Suprapubic skin (tissue), 4 donors: ENCODE measurements around the gene MYBPC1. TPM values are rescaled to one million over a fixed set of nuclear protein-coding genes. Genes with fewer than 3 reads are reported as not detected.
"Not testable (repeated sequence)": the region's sequence is repeated elsewhere in the genome, so short reads cannot be mapped to it uniquely, and the experiment has no call there.

Experiments used
- DNase-seq, 2 donors: peaks; one replicate each; pipeline ENCODE4 v3.0.0-alpha.2; 2019; ENCODE audit warnings: low spot score in 2 of 2
- H3K27ac ChIP-seq: fragments of 200-600 bp; sonication (generic); one replicate; pipeline ENCODE4 v1.5.1; 2019
- H3K27me3 ChIP-seq: fragments of 200-600 bp; sonication (generic); one replicate; pipeline ENCODE4 v1.5.1; 2019
- H3K36me3 ChIP-seq: fragments of 200-600 bp; sonication (generic); one replicate; pipeline ENCODE4 v1.5.1; 2019
- H3K4me1 ChIP-seq: fragments of 200-600 bp; sonication (generic); one replicate; pipeline ENCODE4 v1.5.1; 2019
- H3K4me3 ChIP-seq: fragments of 200-600 bp; sonication (generic); one replicate; pipeline ENCODE4 v1.5.1; 2019; ENCODE audit warnings: mild to moderate bottlenecking
- H3K9me3 ChIP-seq: fragments of 200-600 bp; sonication (generic); one replicate; pipeline ENCODE4 v1.5.1; 2019
- EP300 ChIP-seq: sonication (generic); formaldehyde crosslinking; IDR thresholded peaks from one replicate; pipeline ENCODE4 v1.6.1; 2017; ENCODE audit warnings: antibody characterized with exemption
- POLR2A ChIP-seq, 2 donors: fragments of 450-650 bp; IDR thresholded peaks; one replicate each; pipeline ENCODE4 v1.6.1; 2017; ENCODE audit warnings: antibody characterized with exemption in 2 of 2, mild to moderate bottlenecking in 2 of 2, moderate library complexity in 2 of 2
- POLR2AphosphoS5 ChIP-seq, 3 donors: sonication (generic); formaldehyde crosslinking; IDR thresholded peaks; one replicate each; pipeline ENCODE4 v1.6.1; 2017; ENCODE audit warnings: antibody characterized with exemption in 3 of 3
- whole genome bisulfite sequencing: methylation state at CpG from one replicate; pipeline ENCODE4 v1.1.5; 2018; 5-methylcytosine and 5-hydroxymethylcytosine counted together
- total RNA-seq, 4 donors: library from RNA; depleted of rRNA; stranded (reverse); fragments of >200 nt; gene quantifications; one replicate each; pipeline ENCODE4 v1.1.0, GENCODE V29; 2016
- TF ChIP-seq, protein P1 (sequence below), 2 donors: fragments of 200-600 bp in 1 of 2; fragments of 450-650 bp in 1 of 2; sonication (generic) in 1 of 2; IDR thresholded peaks; one replicate each; pipeline ENCODE4 v1.5.1; 2016 to 2019; ENCODE audit warnings: antibody characterized with exemption in 2 of 2, mild to moderate bottlenecking in 1 of 2, moderate library complexity in 1 of 2

Gene MYBPC1
- total RNA-seq, 4 donors from 2014 or later, result 2.1 to 11.9 (median 7.0) TPM

DNA sequence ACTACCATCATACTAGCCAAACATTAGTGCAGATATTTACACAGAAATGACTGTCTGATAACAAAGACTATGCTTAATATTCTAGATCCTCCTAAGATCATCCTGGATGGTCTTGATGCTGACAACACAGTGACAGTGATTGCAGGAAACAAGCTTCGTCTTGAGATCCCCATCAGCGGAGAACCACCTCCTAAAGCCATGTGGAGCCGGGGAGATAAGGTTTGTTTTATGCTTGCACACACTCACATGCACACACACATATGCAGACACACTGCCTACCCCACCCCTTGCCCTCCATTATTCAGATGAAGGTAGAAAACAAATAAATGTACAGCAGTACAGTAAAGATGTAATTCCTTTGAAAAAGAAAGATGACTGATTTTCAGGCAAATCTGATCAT lies 58.3 kb downstream of the MYBPC1 start:
- Histone ChIP-seq H3K27ac (no peak overlapping the region), H3K4me3 (no peak overlapping the region), H3K4me1 (no peaks in the 10 kb centered on the region), H3K36me3 (no peaks in the 10 kb centered on the region), H3K27me3 (no peaks in the 10 kb centered on the region), H3K9me3 (no peaks in the 10 kb centered on the region)
- no peak for TF ChIP-seq EP300
- TF ChIP-seq, protein P1, sequence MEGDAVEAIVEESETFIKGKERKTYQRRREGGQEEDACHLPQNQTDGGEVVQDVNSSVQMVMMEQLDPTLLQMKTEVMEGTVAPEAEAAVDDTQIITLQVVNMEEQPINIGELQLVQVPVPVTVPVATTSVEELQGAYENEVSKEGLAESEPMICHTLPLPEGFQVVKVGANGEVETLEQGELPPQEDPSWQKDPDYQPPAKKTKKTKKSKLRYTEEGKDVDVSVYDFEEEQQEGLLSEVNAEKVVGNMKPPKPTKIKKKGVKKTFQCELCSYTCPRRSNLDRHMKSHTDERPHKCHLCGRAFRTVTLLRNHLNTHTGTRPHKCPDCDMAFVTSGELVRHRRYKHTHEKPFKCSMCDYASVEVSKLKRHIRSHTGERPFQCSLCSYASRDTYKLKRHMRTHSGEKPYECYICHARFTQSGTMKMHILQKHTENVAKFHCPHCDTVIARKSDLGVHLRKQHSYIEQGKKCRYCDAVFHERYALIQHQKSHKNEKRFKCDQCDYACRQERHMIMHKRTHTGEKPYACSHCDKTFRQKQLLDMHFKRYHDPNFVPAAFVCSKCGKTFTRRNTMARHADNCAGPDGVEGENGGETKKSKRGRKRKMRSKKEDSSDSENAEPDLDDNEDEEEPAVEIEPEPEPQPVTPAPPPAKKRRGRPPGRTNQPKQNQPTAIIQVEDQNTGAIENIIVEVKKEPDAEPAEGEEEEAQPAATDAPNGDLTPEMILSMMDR (IDR thresholded peaks at IDR 0.05), result no peak
- no peak for TF ChIP-seq POLR2A (IDR thresholded peaks at IDR 0.05)
- TF ChIP-seq POLR2AphosphoS5 (IDR thresholded peaks at IDR 0.05), result no peak
- no peak for DNase-seq
- WGBS, result 68% methylated on average over 3 of the region's 3 CpGs

DNA sequence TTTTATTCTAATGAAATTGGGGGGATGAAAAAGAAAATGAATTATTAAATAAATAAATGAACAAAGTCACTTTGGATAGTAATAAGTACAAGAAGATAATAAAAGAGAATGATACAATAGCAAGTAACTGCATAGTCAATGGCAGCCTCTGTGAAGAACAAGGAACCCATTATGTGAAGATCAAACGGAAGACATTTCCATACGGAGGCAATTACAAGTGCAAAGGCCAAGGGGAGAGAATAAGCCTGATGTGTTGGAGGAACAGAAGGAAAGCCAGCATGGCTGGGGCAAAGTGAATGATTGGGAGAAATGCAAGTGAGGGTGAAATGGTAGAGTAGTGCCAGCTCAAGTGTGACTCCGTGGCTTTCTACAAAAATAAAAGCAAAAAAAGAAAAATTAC lies 58.7 kb downstream of the MYBPC1 start:
- TF ChIP-seq, protein P1 (IDR thresholded peaks at IDR 0.05), result no peak
- TF ChIP-seq EP300, result no peak
- no peak for TF ChIP-seq POLR2A (IDR thresholded peaks at IDR 0.05)
- WGBS, result 44% methylated on average over 3 of the region's 3 CpGs
- Histone ChIP-seq H3K4me1 (no peaks in the 10 kb centered on the region), H3K4me3 (no peak overlapping the region), H3K27me3 (no peaks in the 10 kb centered on the region), H3K9me3 (no peaks in the 10 kb centered on the region), H3K36me3 (no peaks in the 10 kb centered on the region), H3K27ac (no peak overlapping the region)
- no peak for DNase-seq

DNA sequence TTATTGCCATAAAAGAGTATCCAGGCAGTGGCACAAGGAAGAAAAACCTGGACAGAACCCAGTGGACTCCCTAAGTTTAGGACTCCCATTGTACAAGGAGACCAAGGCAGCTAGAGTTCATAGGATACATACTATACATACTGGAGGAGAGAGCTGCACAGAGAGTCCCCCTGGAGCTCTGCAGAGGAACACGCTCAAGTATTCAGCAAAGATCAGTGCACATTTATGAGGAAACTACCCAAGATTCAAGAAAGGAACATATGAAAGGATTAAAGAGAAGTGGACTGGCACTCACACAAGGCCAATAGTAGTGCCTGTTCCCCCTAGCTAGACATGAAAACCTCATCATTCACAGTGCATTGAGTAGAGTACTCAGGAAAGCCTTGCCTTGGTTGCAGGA lies 59.7 kb downstream of the MYBPC1 start:
- H3K36me3 ChIP-seq, result no peaks in the 10 kb centered on the region
- no peaks in the 10 kb centered on the region for H3K9me3 ChIP-seq
- DNase-seq, result no peak
- no peak overlapping the region for H3K4me3 ChIP-seq
- no peaks in the 10 kb centered on the region for H3K27me3 ChIP-seq
- no peaks in the 10 kb centered on the region for H3K4me1 ChIP-seq
- WGBS, result 87% methylated on average over 1 of the region's 1 CpG
- TF ChIP-seq EP300 (no peak), POLR2A (IDR thresholded peaks at IDR 0.05) (no peak), POLR2AphosphoS5 (IDR thresholded peaks at IDR 0.05) (no peak)
- TF ChIP-seq, protein P1 (IDR thresholded peaks at IDR 0.05), result no peak
- H3K27ac ChIP-seq, result no peak overlapping the region

DNA sequence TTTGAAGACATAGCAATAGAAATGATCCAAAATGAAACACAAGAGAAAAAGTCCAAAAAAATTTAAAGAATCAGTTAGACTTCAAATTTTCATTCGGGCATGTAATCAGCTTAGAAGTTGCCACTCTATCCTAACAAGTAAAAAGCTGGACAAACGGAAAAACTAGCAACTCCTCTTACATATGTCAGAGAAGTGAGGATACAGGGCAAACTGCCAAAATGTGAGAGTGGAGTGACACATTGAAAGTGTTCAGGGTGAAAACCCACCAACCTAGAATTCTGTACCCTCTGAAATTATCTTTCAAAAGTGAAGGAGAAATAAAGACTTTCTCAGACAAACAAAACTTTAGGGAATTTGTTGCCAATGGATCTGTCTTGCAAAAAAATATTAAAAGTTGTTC lies 60.6 kb downstream of the MYBPC1 start:
- Histone ChIP-seq H3K4me3 (no peak overlapping the region), H3K27ac (no peak overlapping the region), H3K4me1 (no peaks in the 10 kb centered on the region), H3K9me3 (no peaks in the 10 kb centered on the region), H3K36me3 (no peaks in the 10 kb centered on the region), H3K27me3 (no peaks in the 10 kb centered on the region)
- 70% methylated on average over 2 of the region's 2 CpGs for WGBS
- TF ChIP-seq EP300, result no peak
- TF ChIP-seq POLR2A (IDR thresholded peaks at IDR 0.05), result no peak
- TF ChIP-seq, protein P1 (IDR thresholded peaks at IDR 0.05), result no peak
- no peak for TF ChIP-seq POLR2AphosphoS5 (IDR thresholded peaks at IDR 0.05)
- no peak for DNase-seq

DNA sequence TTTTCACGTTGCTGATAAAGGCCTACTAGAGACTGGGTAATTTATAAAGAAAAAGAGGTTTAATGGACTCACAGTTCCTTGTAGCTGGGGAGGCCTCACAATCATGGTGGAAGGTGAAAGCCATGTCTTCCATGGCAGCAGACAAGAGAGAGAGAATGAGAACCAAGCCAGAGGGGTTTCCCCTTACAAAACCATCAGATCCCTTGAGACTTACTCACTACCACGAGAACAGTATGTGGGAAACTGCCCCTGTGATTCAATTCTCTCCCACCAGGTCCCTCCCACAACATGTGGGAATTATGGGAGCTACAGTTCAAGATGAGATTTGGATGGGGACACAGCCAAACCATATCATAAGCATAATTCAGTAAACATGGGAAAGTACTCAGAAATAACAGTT lies 65.9 kb downstream of the MYBPC1 start:
- H3K27me3 ChIP-seq, DNase-seq, H3K4me3 ChIP-seq, H3K4me1 ChIP-seq, H3K9me3 ChIP-seq, H3K27ac ChIP-seq, H3K36me3 ChIP-seq: not testable (repeated sequence)
- WGBS, result 62% methylated on average over 2 of the region's 2 CpGs

DNA sequence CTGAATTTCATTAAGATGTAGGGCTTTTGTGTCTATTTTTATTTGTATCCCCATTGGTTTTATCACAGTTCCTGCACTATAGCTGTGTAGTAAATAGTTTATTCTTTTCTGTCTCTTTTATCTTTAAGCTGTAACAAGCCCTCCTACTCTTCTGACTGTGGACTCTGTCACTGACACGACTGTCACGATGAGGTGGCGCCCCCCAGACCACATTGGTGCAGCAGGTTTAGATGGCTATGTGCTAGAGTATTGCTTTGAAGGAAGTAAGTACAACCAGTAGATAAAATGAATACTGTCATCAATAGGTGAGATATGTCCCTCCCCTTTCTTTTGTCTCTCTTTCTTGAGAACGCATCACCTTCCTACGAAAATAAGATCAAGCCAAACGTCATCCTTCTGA lies 68.5 kb downstream of the MYBPC1 start:
- no peaks in the 10 kb centered on the region for H3K27me3 ChIP-seq
- no peak overlapping the region for H3K27ac ChIP-seq
- no peaks in the 10 kb centered on the region for H3K36me3 ChIP-seq
- no peak for DNase-seq
- WGBS, result 88% methylated on average over 6 of the region's 6 CpGs
- TF ChIP-seq POLR2A (IDR thresholded peaks at IDR 0.05) (no peak), EP300 (no peak), POLR2AphosphoS5 (IDR thresholded peaks at IDR 0.05) (no peak)
- TF ChIP-seq, protein P1 (IDR thresholded peaks at IDR 0.05), result no peak
- H3K4me1 ChIP-seq, result no peaks in the 10 kb centered on the region
- no peaks in the 10 kb centered on the region for H3K9me3 ChIP-seq
- no peak overlapping the region for H3K4me3 ChIP-seq
